Astrocyte of the spinal cord (primary cell): ENCODE measurements around the gene MAP4K4.

Experiments used
- DNase-seq: peaks from one replicate; pipeline ENCODE4 v3.0.0; 2011; ENCODE audit warnings: low read depth, low spot score
- H3K4me3 ChIP-seq: 2 replicates; pipeline ENCODE4 v1.5.1; 2011; ENCODE audit warnings: low read depth, mild to moderate bottlenecking, low read length, moderate library complexity
- in situ Hi-C: cut with HindIII; loops from 2 replicates; pipeline ENCODE4 v1.10.0; 2017; ENCODE audit warnings: low sequenced_read_pairs
- TF ChIP-seq, protein P1 (sequence below): IDR thresholded peaks from 2 replicates; pipeline ENCODE4 v1.5.1; 2012; ENCODE audit warnings: low read depth, mild to moderate bottlenecking, low read length, inconsistent platforms

MAP4K4 gene

DNA sequence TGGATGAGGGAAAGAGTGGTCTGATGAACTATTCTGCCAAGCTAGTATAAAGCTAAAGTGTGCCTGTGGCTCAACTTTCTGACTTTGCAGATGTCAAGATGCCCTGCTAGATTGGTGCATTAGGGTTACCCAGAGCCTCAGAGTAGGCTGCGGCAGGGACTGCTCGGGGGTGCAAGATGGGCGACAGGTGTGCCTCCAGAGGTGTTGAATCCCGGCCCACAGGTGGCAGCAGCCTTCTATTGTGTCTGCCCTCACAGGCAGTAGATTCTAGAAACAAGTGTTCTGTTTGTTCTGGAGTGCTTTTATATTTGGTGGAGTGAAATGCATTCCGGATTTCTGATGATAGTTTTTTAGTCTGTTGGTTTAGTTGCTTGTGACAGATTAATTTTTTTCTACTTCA lies 162.7 kb downstream of the MAP4K4 start:
- no peak overlapping the region for H3K4me3 ChIP-seq
- in situ Hi-C loops, result no loop called here
- DNase-seq, result no peak
- TF ChIP-seq, protein P1, sequence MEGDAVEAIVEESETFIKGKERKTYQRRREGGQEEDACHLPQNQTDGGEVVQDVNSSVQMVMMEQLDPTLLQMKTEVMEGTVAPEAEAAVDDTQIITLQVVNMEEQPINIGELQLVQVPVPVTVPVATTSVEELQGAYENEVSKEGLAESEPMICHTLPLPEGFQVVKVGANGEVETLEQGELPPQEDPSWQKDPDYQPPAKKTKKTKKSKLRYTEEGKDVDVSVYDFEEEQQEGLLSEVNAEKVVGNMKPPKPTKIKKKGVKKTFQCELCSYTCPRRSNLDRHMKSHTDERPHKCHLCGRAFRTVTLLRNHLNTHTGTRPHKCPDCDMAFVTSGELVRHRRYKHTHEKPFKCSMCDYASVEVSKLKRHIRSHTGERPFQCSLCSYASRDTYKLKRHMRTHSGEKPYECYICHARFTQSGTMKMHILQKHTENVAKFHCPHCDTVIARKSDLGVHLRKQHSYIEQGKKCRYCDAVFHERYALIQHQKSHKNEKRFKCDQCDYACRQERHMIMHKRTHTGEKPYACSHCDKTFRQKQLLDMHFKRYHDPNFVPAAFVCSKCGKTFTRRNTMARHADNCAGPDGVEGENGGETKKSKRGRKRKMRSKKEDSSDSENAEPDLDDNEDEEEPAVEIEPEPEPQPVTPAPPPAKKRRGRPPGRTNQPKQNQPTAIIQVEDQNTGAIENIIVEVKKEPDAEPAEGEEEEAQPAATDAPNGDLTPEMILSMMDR, result no peak

DNA sequence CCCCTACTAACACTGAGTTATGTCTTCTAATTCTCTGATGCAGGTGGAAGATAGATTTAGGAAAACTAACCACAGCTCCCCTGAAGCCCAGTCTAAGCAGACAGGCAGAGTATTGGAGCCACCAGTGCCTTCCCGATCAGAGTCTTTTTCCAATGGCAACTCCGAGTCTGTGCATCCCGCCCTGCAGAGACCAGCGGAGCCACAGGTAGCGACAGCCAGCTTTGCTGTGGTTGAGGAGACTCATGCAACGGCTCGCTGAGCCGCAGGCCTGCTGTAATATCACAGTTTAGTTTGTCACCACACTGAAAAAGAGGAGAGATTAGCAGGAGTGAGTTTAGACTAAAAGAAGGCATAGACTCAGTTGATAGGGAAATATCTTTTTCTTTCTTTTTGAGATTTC lies 163.3 kb downstream of the MAP4K4 start:
- H3K4me3 ChIP-seq, result no peak overlapping the region
- in situ Hi-C loops, result no loop called here
- TF ChIP-seq, protein P1, result no peak
- DNase-seq, result no peak

DNA sequence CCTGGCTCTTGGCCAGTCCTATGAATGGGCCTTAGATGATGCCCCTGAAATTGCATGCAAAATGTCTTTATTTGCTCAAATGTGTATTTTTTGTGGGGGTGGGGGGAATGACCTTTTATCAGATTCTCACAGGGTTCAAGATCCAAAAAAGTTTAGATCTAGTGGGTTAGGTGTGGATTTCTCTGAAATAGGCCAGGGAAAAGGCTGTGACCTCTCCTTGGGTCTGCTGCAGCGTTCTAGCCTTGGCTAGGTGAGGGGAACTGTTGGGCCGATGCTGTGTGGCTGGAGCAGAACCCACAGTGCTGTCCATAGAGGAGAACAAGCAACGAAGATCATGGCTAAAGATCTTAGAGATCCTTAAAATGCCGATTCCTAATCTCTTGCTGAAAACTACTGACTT lies 163.9 kb downstream of the MAP4K4 start:
- TF ChIP-seq, protein P1, result no peak
- in situ Hi-C loops, result no loop called here
- no peak overlapping the region for H3K4me3 ChIP-seq
- no peak for DNase-seq

DNA sequence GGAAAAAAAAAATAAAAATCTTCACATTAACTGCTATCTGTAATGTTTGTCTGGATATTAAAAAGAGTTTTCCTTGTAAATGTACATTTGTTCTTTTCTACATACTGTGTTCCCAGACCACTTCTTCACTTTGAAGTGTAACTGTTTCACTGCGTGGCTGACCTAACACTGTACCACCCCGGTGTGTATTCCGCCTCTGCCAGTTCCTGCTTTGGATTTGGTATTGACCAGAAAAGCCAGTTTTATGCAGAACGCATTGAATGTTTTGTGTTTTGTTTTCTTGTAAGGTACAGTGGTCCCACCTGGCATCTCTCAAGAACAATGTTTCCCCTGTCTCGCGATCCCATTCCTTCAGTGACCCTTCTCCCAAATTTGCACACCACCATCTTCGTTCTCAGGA lies 166.0 kb downstream of the MAP4K4 start:
- TF ChIP-seq, protein P1, result no peak
- in situ Hi-C loops, result no loop called here
- no peak for DNase-seq
- H3K4me3 ChIP-seq, result no peak overlapping the region

DNA sequence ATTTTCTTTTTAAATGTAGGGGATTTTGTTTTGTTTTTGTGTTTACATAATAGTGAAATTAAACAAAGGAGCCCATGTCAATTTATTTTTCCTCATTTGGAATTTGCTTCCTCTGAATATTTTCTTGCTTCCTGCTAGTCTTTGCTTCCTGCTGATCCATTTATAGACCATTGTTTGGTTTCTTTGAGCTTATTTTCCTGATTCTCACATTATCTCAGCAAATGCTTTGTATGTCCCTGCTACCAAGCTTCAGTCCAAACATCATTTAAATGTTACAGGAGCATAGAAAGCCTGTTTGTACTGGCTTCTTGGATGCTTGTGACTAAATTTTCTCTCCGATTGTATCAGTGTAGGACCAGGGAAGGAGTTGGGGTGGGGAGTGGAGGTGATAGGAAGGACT lies 166.9 kb downstream of the MAP4K4 start:
- TF ChIP-seq, protein P1, result no peak
- in situ Hi-C loops, result no loop called here
- DNase-seq, result no peak
- no peak overlapping the region for H3K4me3 ChIP-seq

DNA sequence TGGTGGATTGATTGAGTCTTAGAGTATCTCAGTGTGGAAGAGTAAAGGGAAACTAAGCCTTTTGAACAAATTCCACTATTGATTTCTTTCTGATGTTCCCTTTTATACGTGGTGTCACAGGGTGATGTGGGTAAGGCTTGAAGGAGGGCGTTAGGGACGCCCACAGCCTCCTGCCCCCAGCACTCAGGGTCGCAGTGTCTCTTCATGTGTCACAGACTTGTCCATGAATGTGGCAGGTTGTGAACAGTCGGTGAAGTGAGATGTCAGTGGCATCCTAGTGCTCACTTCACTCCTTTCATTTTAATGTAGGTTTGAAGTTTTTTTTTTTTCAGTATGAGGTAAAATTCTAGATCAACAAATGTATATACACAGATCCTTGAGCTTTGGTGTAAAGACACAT lies 171.0 kb downstream of the MAP4K4 start:
- in situ Hi-C loops, result no loop called here
- TF ChIP-seq, protein P1, result no peak
- H3K4me3 ChIP-seq, result no peak overlapping the region

DNA sequence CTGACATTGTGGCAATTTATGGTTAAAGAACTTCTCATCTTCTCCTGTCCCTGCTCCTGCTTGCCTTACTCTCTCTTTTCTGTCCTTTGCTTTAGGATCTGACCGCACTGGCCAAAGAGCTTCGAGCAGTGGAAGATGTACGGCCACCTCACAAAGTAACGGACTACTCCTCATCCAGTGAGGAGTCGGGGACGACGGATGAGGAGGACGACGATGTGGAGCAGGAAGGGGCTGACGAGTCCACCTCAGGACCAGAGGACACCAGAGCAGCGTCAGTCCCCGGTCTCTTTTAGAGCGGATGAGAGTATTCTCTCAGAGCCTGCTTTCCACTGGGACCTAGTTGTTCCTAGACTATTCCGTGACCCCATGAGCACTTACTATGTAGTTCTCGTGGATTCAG lies 172.0 kb downstream of the MAP4K4 start:
- DNase-seq, result no peak
- TF ChIP-seq, protein P1, result no peak
- in situ Hi-C loops, result no loop called here
- H3K4me3 ChIP-seq, result no peak overlapping the region

More for the DNA sequence above, 171.0 kb downstream of the MAP4K4 start:
- no peak for DNase-seq
